Activated naive CD4-positive, alpha-beta T cell treated with anti-CD3 and anti-CD28 coated beads, Interleukin-2, amount 10 ng/mL, durations not matched to agents 7 days and 5 days (primary cell): ENCODE results near the gene PTGFRN.

Experiments used
- CTCF ChIA-PET: fragments of 350-600 bp; sonication (Branson Sonifier 250); formaldehyde crosslinking; loops from one replicate; lab custom pipeline; 2021; ENCODE audit warnings: antibody characterized with exemption; lab: Charles Lee
- DNase-seq: peaks from one replicate; pipeline ENCODE4 v3.0.0-alpha.2; 2020
- H3K27ac Mint-ChIP-seq: one replicate; pipeline ENCODE4 v1.8.0; 2021; ENCODE audit warnings: mild to moderate bottlenecking, moderate library complexity, mixed read lengths
- H3K27me3 Mint-ChIP-seq: one replicate; pipeline ENCODE4 v1.8.0; 2021; ENCODE audit warnings: mild to moderate bottlenecking, mixed read lengths
- H3K36me3 Mint-ChIP-seq: one replicate; pipeline ENCODE4 v1.8.0; 2021; ENCODE audit warnings: mixed read lengths
- H3K4me1 Mint-ChIP-seq: one replicate; pipeline ENCODE4 v1.8.0; 2021; ENCODE audit warnings: mixed read lengths
- H3K4me3 Mint-ChIP-seq: one replicate; pipeline ENCODE4 v1.8.0; 2021; ENCODE audit warnings: mild to moderate bottlenecking, moderate library complexity, mixed read lengths
- H3K9me3 Mint-ChIP-seq: one replicate; pipeline ENCODE4 v1.8.0; 2021; ENCODE audit warnings: mixed read lengths

PTGFRN gene

DNA sequence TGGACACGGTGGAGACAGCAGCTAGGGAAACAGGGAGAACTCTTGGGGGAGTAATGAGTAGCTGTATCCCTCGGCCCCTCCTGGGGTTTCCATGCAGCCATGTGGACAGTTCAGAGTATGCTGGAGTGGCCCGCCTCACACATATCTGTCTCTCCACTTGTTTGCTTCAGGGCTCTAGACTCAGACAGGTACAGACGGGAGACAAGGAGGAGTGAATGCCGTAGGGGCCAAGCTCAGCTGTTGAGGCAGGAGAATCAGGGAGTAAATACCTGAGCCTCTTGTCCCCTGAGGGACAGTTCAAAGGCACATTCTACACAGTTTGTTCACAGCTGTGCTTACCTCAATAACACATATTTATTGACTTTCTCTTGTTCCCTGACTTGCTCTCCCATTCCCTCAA, 7.7 kb upstream of the PTGFRN start:
- peaks cover 27% of the 10 kb centered on the region for H3K27me3 Mint-ChIP-seq
- H3K4me3 Mint-ChIP-seq: no peak overlapping the region
- CTCF ChIA-PET: interaction anchor here (1.0 to 1.1 kb wide), 2 partner anchors 14 to 84 kb away, joined by 3 read pairs; no protein-coding TSS in a partner anchor
- no peak overlapping the region for H3K27ac Mint-ChIP-seq
- no peaks in the 10 kb centered on the region for H3K4me1 Mint-ChIP-seq
- no peaks in the 10 kb centered on the region for H3K36me3 Mint-ChIP-seq
- no peak for DNase-seq
- H3K9me3 Mint-ChIP-seq: peaks cover 4% of the 10 kb centered on the region

DNA sequence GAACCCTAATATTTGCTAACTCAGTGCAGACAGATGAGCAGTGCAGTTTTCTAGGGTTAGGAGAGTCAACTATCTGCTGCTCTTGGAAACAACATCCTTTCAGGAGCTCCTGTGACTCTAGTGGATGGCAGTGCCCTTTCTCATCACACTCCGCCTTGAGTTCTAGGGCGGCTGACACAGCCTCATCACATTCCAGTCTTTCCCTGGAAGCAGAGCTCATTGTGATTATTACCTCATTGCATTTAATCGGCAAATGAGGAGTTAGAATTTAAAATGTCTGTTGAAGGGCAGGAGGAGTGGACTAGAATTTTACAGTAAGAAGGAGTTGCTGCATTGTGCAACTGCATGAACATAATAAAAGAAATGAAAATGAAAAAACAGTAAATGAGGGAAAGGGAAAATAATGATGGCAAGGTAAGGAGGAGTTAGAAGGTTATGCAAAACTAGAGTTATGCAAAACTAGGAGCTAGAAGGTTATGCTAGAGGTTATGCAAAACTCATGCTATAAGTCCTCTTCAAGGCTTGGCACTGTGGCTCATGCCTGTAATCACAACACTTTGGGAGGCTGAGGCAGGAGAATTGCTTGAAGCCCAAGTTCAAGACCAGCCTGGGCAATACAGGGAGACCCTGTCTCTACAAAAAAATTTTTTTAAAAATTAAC, 6.9 kb upstream of the PTGFRN start:
- DNase-seq: no peak
- CTCF ChIA-PET: interaction anchor here (1.0 kb wide), 1 partner anchor 15 kb away, joined by 3 read pairs; no protein-coding TSS in a partner anchor
- no peaks in the 10 kb centered on the region for H3K4me1 Mint-ChIP-seq
- H3K9me3 Mint-ChIP-seq: peaks cover 4% of the 10 kb centered on the region
- no peak overlapping the region for H3K4me3 Mint-ChIP-seq
- H3K36me3 Mint-ChIP-seq: no peaks in the 10 kb centered on the region
- no peak overlapping the region for H3K27ac Mint-ChIP-seq
- H3K27me3 Mint-ChIP-seq: peaks cover 24% of the 10 kb centered on the region

DNA sequence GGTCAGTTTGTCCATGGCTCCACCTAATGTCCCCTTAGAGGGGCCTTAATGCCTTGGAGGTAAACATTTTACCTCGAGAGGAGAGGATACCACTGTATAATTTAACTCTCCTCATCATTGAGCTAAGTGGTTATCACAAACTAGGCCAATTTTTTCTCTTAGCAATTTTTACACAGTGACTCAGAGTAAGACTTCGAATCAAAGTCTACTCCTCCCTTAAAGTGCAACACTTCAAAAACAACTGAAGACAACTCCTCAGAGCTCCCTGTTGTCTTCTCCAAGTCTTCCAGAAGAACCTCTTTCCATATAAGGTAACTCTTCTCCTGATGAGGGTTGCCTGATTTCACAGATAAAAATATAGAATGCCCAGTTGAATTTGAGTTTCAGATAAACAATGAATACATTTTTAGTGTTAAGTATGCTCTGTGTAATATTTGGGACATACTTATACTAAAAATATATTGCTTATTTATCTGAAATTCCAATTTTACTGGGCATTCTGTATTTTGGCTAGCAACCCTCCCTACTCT, 4.9 kb upstream of the PTGFRN start:
- Mint-ChIP-seq H3K4me3 (no peak overlapping the region), H3K4me1 (peaks cover 4% of the 10 kb centered on the region), H3K9me3 (peaks cover under 1% of the 10 kb centered on the region), H3K36me3 (no peaks in the 10 kb centered on the region), H3K27me3 (peaks cover 31% of the 10 kb centered on the region), H3K27ac (no peak overlapping the region)
- CTCF ChIA-PET: no interaction called here
- no peak for DNase-seq

DNA sequence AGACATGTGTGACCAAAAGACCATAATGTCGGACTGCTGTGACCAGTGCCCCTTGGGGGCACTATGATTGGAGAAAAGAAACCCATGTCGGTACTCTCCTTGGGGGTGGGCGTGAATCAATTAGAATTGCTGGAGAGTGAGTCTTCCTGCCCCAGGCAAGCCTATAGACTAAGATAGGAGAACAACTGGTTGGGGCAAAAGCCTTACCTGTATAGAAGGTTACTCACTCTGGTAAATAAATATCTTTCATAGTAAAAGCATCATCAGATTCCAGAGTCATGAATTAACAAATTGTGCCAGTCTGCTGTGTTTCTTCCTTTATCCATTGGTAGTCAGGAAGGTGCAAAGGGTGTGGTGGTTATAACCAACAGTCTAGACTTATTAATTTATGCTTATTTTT, 2.9 kb upstream of the PTGFRN start:
- no peaks in the 10 kb centered on the region for H3K36me3 Mint-ChIP-seq
- no peak for DNase-seq
- H3K27me3 Mint-ChIP-seq: peaks cover 32% of the 10 kb centered on the region
- H3K4me3 Mint-ChIP-seq: no peak overlapping the region
- no peak overlapping the region for H3K27ac Mint-ChIP-seq
- H3K4me1 Mint-ChIP-seq: peaks cover 4% of the 10 kb centered on the region
- CTCF ChIA-PET: no interaction called here
- H3K9me3 Mint-ChIP-seq: no peaks in the 10 kb centered on the region

DNA sequence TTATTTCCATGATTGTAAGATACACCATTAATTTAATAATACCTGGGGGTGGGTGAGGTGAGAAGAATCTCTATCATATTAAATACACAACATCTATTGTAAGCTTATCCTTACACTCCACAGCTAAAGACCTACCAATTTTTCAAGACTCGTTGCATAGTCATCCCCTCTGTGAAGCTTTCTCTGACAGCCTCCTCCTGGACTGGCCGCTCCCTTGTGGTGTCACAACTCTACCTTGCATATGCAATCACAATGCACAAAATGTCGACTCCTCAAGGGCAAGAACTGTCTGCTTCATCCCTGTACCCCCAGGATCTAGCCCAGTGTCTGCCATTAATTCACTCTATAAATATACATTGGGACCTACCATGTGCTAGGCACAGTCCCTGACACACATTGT, 2.4 kb upstream of the PTGFRN start:
- Mint-ChIP-seq H3K27me3 (peaks cover 26% of the 10 kb centered on the region), H3K27ac (no peak overlapping the region), H3K36me3 (no peaks in the 10 kb centered on the region), H3K4me1 (peaks cover 4% of the 10 kb centered on the region), H3K9me3 (no peaks in the 10 kb centered on the region), H3K4me3 (no peak overlapping the region)
- DNase-seq: no peak
- CTCF ChIA-PET: no interaction called here

DNA sequence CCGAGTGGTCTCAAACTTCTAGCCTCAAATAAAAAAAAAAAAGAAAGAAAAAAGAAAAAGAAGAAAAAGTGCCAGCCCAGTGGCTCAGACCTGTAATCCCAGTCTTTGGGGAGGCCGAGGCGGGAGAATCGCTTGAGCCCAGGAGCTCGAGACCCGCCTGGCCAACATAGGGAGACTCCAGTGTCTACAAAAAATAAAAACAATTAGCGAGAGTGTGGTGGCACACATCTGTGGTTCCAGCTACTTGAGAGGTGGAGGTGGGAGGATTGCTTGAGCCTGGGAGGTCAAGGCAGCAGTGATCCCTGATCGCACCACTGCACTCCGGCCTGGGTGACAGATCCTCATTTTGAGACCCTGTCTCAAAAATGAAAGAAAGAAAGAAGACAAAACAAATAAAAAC, 1.4 kb upstream of the PTGFRN start:
- Mint-ChIP-seq H3K9me3 (no peaks in the 10 kb centered on the region), H3K4me3 (no peak overlapping the region), H3K4me1 (peaks cover 4% of the 10 kb centered on the region), H3K27me3 (peaks cover 23% of the 10 kb centered on the region), H3K27ac (no peak overlapping the region), H3K36me3 (no peaks in the 10 kb centered on the region)
- CTCF ChIA-PET: no interaction called here
- no peak for DNase-seq

DNA sequence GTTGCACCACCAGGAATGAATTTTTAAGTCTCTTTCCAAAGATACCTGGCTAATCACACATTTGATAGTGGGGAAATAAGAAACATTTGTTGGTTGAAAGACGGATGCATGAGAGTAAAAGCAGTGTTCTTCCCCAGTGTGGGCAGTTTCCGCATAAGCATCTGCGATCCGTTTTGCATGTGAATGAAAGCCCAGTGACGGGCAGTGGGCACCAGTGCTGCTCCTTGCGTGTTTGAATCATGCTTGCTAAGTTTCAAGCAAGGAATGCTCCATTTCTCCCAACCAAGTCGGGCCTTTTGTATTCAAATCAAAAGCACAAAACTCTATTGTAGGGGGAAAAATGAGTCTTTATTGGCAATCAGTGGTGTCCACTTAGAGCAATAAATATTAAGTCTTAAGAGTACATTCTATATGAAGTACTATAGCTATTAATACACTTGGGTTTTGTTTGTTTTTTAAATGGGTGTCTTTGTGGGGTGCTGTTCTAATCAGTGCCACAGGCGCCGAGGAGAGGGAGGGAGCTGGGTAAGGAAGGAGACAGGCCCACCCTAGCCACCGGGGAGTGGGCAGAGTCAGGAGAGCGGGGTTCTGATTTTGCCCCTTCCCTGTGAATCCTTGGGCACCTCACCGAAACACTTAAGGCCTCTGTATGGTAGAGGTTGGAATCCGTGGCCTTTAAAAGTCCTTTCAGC, 750 bp upstream of the PTGFRN start:
- Mint-ChIP-seq H3K4me1 (peaks cover 4% of the 10 kb centered on the region), H3K27me3 (peaks cover 23% of the 10 kb centered on the region), H3K36me3 (no peaks in the 10 kb centered on the region), H3K27ac (no peak overlapping the region), H3K9me3 (no peaks in the 10 kb centered on the region), H3K4me3 (peak overlapping the region; percentile 74)
- no peak for DNase-seq
- CTCF ChIA-PET: no interaction called here

DNA sequence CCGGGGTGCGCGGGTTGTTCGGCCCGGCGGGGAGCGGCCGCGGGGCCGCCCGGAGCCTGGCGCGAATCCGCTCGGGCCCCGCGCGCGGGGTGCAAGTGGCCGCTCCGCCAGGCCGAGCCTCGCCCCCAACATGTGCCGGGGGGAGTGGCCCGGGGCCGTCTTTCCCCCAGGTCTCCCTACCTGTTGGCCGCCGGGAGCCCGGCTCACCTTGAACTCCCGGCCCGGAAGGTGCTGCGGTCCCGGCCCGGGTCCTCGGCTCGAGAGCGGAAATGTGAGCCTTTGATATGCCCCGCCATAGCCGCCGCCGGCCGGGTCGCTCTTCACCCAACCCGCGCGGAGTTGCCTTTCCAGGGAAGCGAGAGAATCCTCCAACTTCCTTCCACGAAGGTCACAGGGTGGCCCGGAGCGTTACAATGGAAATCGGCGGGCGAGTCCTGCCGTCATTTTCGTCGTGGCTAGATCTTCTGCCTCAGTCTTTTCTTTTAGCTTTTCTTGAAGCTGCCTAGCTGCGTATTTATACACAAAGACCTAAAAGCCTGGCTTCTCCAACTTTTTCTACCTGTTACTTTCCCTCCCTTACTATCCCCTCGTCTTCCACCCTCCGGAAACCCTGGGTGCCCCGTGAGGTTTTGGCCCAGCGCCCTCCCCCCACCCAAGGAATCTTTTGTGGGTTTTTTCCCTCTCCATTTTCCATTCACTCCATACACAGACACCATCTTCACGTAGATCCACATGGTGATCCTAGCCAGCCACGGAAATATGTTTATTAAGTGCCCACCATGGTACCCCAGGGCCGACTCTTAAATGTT, 867 bp downstream of the PTGFRN start:
- CTCF ChIA-PET: interaction anchor here (1.0 to 1.2 kb wide), 2 partner anchors 24 to 76 kb away, joined by 3 read pairs; no protein-coding TSS in a partner anchor
- no peak overlapping the region for H3K4me3 Mint-ChIP-seq
- DNase-seq: peak; percentile 71
- peaks cover 4% of the 10 kb centered on the region for H3K4me1 Mint-ChIP-seq
- no peaks in the 10 kb centered on the region for H3K9me3 Mint-ChIP-seq
- H3K36me3 Mint-ChIP-seq: no peaks in the 10 kb centered on the region
- no peak overlapping the region for H3K27ac Mint-ChIP-seq
- peaks cover 23% of the 10 kb centered on the region for H3K27me3 Mint-ChIP-seq

DNA sequence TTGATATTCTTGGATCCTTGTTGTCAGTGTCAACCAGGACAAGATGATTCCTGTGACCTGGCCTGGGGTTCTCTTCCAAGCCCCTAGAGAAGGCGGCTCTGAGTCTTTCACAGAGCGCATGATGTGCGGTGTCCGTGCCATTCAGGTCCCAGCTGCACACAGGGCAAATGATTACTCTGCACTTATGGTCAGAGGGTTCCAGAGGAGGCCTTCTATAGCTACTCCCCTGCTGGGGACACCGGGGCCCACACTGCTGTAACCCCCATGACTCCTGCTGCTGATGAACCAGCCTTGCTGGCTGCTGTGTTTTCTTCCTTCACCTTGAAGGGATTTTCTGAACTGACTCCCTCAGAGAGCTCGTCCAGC, 1.5 kb downstream of the PTGFRN start:
- no peak for DNase-seq
- Mint-ChIP-seq H3K36me3 (no peaks in the 10 kb centered on the region), H3K4me3 (no peak overlapping the region), H3K27ac (no peak overlapping the region), H3K27me3 (peaks cover 23% of the 10 kb centered on the region), H3K9me3 (no peaks in the 10 kb centered on the region), H3K4me1 (peaks cover 4% of the 10 kb centered on the region)
- CTCF ChIA-PET: interaction anchor here (1.0 to 1.2 kb wide), 4 partner anchors 24 to 174 kb away, joined by 3 read pairs; no protein-coding TSS in a partner anchor

DNA sequence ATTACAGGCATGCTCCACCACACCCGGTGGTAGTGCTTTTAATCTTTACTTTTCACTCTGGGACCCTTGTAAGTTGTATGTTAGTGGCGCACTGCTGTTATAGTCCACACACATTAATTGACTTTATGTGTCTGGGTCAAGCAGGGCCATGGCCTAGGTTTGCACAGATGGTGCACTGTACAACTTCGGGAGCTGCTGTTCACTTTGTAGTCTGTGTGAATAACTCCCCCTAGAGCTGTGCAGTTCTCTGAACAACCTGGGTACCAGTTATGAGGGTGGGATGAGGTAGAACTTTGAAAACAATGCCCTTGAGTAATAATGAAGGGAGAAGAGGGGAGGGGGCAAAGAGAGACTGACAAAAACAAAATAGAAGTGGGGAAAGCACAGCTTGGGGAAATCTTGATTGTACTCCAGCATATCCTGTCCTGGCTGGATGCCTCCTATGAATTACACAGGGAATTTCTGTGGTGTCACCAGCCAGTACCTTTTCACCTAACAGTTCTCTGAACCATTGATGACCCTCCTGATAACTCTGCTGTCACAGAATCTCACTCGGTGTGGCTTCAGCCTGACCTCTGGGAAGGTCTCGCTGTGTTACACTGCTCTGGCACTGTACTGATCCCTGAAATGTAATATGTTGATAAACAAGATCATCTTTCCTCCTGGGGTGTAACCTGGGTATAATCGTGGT, 2.2 kb downstream of the PTGFRN start:
- no peak for DNase-seq
- H3K4me1 Mint-ChIP-seq: peaks cover 4% of the 10 kb centered on the region
- no peaks in the 10 kb centered on the region for H3K36me3 Mint-ChIP-seq
- CTCF ChIA-PET: interaction anchor here (1.0 to 1.2 kb wide), 5 partner anchors 24 to 175 kb away, joined by 3 read pairs; no protein-coding TSS in a partner anchor
- peaks cover 18% of the 10 kb centered on the region for H3K27me3 Mint-ChIP-seq
- H3K27ac Mint-ChIP-seq: no peak overlapping the region
- no peak overlapping the region for H3K4me3 Mint-ChIP-seq
- H3K9me3 Mint-ChIP-seq: no peaks in the 10 kb centered on the region

DNA sequence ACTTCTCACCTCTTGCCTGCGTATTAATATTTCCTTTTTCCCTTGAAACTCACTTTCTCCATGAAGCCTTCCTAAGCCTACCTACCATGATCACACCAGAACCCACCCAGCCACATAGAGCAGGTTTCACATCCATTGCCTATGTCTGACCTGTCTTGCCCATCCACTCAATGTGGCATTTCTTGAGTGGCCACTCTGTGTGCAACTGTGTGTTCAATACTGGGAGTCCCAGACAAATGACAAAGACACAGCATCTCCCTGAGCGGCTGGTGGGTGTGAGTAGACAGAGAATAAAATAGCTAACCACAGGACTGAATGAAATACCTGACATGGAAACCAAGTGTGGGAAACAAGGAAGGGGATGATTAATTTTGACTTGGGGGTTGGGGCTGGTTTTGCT, 3.1 kb downstream of the PTGFRN start:
- Mint-ChIP-seq H3K36me3 (no peaks in the 10 kb centered on the region), H3K9me3 (no peaks in the 10 kb centered on the region), H3K4me1 (peaks cover 4% of the 10 kb centered on the region), H3K27ac (no peak overlapping the region), H3K4me3 (no peak overlapping the region), H3K27me3 (peaks cover 18% of the 10 kb centered on the region)
- CTCF ChIA-PET: interaction anchor here (0.6 to 1.0 kb wide), 2 partner anchors 22 to 32 kb away, joined by 3 read pairs; no protein-coding TSS in a partner anchor
- DNase-seq: no peak

DNA sequence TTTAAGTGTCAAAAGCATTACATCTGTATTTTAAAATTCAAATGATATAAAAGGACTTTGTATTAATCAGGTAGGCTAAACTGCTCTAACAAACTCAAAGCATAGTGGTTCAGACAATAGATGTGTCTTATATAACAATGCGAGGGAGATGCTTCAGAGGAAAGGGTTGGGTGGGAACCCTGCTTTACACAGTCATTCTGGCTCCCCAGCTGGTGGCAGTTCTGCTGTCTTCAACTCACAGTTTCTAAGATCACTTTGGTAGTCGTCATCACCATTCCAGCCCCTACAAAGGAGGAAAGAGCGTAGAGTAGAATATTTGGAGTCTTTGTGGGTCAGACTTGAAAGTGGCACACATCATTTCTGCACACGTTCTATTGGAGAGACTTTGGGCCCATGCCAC, 4.2 kb downstream of the PTGFRN start:
- Mint-ChIP-seq H3K9me3 (no peaks in the 10 kb centered on the region), H3K27ac (no peak overlapping the region), H3K4me1 (peaks cover 4% of the 10 kb centered on the region), H3K27me3 (peaks cover 11% of the 10 kb centered on the region), H3K36me3 (no peaks in the 10 kb centered on the region), H3K4me3 (no peak overlapping the region)
- CTCF ChIA-PET: interaction anchor here (1.2 to 3.1 kb wide), 4 partner anchors 21 to 176 kb away, joined by 3 to 20 read pairs (median 4); no protein-coding TSS in a partner anchor
- no peak for DNase-seq

DNA sequence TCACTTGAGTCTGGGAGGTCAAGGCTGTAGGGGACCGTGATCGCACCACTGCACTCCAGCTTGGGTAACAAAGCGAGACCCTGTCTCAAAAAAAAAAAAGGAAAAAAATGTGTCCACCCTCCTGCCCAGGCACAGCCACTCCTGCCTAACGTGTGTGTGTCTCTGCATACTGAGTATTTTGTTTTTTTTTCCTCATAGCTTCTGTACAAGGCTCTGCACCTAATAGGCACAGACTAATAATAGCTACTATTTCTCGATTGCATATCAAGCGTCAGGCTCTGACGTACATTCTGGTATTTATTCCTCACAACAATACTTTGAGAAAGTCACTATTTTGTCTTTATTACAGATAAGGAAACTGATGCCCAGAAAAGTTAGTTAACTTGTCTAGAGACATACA, 5.0 kb downstream of the PTGFRN start:
- no peak for DNase-seq
- Mint-ChIP-seq H3K9me3 (no peaks in the 10 kb centered on the region), H3K4me3 (peak overlapping the region; percentile 34), H3K4me1 (no peaks in the 10 kb centered on the region), H3K27me3 (peaks cover 3% of the 10 kb centered on the region), H3K27ac (no peak overlapping the region), H3K36me3 (no peaks in the 10 kb centered on the region)
- CTCF ChIA-PET: interaction anchor here (1.1 to 3.1 kb wide), 5 partner anchors 20 to 177 kb away, joined by 3 to 20 read pairs (median 3); no protein-coding TSS in a partner anchor
